HCT116 (cell line): ENCODE data around the gene PYGB.

Experiments used
- EZH2 ChIP-seq: fragments of 200-600 bp; sonication (generic); IDR thresholded peaks from 2 replicates; pipeline ENCODE4 v1.6.1; 2017; ENCODE audit warnings: antibody characterized with exemption, mixed run types
- POLR2A ChIP-seq: IDR thresholded peaks from 2 replicates; pipeline ENCODE4 v1.7.0; 2011; ENCODE audit warnings: borderline replicate concordance; ENCODE audit not compliant: insufficient read depth, insufficient read length; ENCODE audit errors: extremely low read depth
- SP1 ChIP-seq: IDR thresholded peaks from 2 replicates; pipeline ENCODE4 v1.6.1; 2012; ENCODE audit warnings: low read depth
- ZNF274 ChIP-seq: fragments of 200-500 bp; sonication (Bioruptor generic); IDR thresholded peaks from 2 replicates; pipeline ENCODE4 v1.6.1; 2014; ENCODE audit warnings: mild to moderate bottlenecking, low read depth, low read length, inconsistent platforms
- TF ChIP-seq, protein P1 (sequence below): IDR thresholded peaks from 2 replicates; pipeline ENCODE4 v1.6.1; 2012
- TF ChIP-seq, protein P2 (sequence below), 3 experiments: fragments of 200-600 bp in 1 of 3; sonication (generic) in 1 of 3; IDR thresholded peaks in 2 of 3; conservative IDR thresholded peaks in 1 of 3; 2 replicates each; pipeline ENCODE4 v1.5.1; 2012 to 2017; ENCODE audit warnings: low read depth in 2 of 3, low read length in 2 of 3, antibody characterized with exemption in 1 of 3, borderline replicate concordance in 1 of 3, control low read depth in 1 of 3, mild to moderate bottlenecking in 1 of 3, mixed read lengths in 1 of 3, mixed run types in 1 of 3, moderate library complexity in 1 of 3; ENCODE audit not compliant: insufficient read depth in 1 of 3
- TF ChIP-seq, protein P3 (sequence below): IDR thresholded peaks from 2 replicates; pipeline ENCODE4 v1.6.1; 2011; ENCODE audit warnings: mild to moderate bottlenecking, low read length, moderate library complexity; ENCODE audit not compliant: insufficient replicate concordance; ENCODE audit errors: extremely low read depth
- TF ChIP-seq, protein P4 (sequence below): IDR thresholded peaks from 2 replicates; pipeline ENCODE4 v1.6.1; 2012; ENCODE audit warnings: low read depth

DNA sequence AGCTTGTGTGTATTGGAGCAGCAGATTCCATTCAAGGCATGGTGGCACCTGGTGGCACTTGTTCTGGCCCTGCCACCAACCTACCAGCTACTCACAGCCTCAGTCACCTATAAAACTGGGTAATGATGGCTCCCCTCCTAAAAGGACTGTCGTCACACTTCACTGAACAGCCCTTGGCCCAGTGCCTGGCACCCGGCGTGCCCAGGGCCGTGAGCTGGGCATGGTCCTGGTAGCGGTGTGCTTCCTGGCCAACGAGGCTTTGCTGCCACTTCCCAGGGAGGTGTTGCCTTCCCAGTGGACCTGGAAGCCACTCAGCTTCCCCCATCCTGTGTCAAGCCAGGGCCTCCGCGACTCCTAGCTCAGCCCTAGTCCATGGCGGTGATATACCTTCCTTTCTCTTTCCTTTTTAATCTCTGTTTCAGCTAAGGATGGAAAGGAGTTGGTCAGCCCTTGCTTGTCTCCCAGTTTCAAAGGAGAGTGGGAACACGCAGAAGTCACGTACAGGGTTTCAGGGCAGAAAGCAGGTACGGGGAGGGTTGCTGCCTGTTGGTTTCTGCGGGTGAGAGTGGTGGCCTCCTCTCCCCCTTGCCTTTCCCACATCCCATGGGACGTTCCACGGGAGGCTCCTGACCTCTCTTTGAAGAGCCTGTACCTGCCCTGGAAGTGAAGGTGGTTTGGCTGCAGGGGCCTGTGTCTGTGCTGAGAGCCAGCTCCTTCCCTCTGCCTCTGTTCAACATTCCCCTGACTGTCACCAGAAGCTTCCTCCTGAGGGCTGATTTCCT lies 26.9 kb upstream of the PYGB start:
- TF ChIP-seq EZH2 (no peak), POLR2A (no peak), SP1 (no peak), ZNF274 (no peak)
- TF ChIP-seq, protein P1, sequence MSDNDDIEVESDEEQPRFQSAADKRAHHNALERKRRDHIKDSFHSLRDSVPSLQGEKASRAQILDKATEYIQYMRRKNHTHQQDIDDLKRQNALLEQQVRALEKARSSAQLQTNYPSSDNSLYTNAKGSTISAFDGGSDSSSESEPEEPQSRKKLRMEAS: no peak
- TF ChIP-seq, protein P2, sequence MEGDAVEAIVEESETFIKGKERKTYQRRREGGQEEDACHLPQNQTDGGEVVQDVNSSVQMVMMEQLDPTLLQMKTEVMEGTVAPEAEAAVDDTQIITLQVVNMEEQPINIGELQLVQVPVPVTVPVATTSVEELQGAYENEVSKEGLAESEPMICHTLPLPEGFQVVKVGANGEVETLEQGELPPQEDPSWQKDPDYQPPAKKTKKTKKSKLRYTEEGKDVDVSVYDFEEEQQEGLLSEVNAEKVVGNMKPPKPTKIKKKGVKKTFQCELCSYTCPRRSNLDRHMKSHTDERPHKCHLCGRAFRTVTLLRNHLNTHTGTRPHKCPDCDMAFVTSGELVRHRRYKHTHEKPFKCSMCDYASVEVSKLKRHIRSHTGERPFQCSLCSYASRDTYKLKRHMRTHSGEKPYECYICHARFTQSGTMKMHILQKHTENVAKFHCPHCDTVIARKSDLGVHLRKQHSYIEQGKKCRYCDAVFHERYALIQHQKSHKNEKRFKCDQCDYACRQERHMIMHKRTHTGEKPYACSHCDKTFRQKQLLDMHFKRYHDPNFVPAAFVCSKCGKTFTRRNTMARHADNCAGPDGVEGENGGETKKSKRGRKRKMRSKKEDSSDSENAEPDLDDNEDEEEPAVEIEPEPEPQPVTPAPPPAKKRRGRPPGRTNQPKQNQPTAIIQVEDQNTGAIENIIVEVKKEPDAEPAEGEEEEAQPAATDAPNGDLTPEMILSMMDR (IDR thresholded peaks at IDR 0.05 in 2 of 3, conservative IDR thresholded peaks at IDR 0.05 in 1 of 3; ENCODE audit: borderline replicate concordance in 1 of 3, insufficient read depth in 1 of 3, low read depth in 2 of 3, low read length in 2 of 3): no peak
- TF ChIP-seq, protein P3, sequence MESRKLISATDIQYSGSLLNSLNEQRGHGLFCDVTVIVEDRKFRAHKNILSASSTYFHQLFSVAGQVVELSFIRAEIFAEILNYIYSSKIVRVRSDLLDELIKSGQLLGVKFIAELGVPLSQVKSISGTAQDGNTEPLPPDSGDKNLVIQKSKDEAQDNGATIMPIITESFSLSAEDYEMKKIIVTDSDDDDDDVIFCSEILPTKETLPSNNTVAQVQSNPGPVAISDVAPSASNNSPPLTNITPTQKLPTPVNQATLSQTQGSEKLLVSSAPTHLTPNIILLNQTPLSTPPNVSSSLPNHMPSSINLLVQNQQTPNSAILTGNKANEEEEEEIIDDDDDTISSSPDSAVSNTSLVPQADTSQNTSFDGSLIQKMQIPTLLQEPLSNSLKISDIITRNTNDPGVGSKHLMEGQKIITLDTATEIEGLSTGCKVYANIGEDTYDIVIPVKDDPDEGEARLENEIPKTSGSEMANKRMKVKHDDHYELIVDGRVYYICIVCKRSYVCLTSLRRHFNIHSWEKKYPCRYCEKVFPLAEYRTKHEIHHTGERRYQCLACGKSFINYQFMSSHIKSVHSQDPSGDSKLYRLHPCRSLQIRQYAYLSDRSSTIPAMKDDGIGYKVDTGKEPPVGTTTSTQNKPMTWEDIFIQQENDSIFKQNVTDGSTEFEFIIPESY: no peak
- TF ChIP-seq, protein P4, sequence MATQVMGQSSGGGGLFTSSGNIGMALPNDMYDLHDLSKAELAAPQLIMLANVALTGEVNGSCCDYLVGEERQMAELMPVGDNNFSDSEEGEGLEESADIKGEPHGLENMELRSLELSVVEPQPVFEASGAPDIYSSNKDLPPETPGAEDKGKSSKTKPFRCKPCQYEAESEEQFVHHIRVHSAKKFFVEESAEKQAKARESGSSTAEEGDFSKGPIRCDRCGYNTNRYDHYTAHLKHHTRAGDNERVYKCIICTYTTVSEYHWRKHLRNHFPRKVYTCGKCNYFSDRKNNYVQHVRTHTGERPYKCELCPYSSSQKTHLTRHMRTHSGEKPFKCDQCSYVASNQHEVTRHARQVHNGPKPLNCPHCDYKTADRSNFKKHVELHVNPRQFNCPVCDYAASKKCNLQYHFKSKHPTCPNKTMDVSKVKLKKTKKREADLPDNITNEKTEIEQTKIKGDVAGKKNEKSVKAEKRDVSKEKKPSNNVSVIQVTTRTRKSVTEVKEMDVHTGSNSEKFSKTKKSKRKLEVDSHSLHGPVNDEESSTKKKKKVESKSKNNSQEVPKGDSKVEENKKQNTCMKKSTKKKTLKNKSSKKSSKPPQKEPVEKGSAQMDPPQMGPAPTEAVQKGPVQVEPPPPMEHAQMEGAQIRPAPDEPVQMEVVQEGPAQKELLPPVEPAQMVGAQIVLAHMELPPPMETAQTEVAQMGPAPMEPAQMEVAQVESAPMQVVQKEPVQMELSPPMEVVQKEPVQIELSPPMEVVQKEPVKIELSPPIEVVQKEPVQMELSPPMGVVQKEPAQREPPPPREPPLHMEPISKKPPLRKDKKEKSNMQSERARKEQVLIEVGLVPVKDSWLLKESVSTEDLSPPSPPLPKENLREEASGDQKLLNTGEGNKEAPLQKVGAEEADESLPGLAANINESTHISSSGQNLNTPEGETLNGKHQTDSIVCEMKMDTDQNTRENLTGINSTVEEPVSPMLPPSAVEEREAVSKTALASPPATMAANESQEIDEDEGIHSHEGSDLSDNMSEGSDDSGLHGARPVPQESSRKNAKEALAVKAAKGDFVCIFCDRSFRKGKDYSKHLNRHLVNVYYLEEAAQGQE: no peak
